Measurements from ENCODE around the gene KRTAP12-4.

KRTAP12-4 gene, protein sequence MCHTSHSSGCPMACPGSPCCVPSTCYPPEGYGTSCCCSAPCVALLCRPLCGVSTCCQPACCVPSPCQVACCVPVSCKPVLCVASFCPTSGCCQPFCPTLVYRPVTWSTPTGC

DNA sequence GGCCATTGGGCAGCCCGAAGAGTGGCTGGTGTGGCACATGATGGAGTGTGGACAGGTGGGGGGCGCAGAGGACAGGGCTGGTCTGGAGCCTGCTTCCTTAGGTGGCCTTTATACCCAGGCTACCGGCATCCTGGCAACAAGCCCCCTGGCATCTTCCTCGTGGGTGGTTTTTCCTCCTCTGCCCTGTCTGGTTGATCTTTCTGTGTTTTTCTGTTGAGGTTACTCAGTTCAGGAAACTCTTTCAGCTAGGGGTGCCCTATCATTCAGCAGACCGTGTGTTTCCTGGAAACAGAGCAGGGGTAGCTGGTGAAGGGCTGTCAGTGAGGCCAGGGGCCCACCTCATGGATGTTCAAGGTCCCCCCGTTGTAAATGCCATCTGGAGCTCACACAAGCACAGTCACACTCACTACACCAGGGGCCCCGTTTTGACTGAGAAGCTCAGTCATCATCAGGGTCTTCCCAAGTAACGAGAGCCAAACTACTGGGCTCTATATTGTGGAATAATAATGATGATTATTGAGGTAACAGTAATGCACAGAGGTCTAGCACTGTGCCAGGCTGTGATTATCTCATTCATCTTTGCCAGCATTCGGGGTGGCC, at the start of gene KRTAP12-4:
Gene KRTAP12-4 (minus strand): TSS at position 84 of the 600 bp plus-strand sequence. CDS start 45 bp downstream, at position 39.
- Histone ChIP-seq H3K27ac (no peak within 1 kb of the TSS), H3K4me3 (no peak within 1 kb of the TSS)
- no peak for DNase-seq (ENCODE audit: low spot score)
- TF ChIP-seq, protein P1, sequence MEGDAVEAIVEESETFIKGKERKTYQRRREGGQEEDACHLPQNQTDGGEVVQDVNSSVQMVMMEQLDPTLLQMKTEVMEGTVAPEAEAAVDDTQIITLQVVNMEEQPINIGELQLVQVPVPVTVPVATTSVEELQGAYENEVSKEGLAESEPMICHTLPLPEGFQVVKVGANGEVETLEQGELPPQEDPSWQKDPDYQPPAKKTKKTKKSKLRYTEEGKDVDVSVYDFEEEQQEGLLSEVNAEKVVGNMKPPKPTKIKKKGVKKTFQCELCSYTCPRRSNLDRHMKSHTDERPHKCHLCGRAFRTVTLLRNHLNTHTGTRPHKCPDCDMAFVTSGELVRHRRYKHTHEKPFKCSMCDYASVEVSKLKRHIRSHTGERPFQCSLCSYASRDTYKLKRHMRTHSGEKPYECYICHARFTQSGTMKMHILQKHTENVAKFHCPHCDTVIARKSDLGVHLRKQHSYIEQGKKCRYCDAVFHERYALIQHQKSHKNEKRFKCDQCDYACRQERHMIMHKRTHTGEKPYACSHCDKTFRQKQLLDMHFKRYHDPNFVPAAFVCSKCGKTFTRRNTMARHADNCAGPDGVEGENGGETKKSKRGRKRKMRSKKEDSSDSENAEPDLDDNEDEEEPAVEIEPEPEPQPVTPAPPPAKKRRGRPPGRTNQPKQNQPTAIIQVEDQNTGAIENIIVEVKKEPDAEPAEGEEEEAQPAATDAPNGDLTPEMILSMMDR (IDR thresholded peaks at IDR 0.05), result no peak

DNA sequence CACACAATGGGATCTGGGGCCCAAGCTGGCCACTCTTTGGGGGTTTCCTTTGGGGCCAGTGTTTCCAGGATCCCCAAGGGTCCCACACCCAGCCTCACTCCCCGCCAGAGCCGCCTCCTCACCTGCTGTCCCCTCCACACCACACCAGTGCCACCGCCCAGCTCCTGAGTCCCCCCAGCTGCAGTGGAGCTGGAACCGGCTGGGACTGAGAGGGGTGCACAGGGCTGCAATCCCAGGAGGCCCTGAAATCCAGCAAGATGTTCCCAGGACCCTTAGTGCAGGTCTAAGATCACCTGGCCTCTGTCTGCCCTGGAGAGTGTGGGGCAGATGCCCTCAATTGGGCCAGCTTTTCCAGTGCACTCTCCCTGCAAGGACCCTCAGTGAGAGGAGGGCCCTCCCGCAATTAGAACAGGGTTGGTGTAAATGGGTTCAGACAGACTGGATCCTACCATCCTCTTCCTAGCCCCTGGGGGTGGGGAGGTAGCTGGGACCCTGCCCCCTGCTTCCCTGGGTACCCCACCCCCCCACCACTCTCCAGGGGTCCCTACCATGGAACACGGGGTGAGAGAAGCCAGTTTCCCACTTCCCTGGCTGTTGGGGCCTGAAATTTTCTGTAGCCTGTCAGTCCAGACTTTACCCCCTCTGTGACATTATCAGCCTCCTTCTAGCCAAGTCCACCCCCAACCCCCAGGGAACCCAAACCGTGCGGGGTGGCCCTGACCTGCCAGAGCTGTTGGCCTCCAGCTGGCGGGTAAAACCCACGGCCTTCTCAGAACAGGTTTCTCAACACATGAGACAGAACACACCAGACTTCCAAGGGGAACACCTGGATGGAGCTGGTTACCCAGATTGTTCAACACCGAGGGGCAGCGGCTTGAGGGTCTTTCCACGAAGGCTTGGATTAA, 49.5 kb upstream of the KRTAP12-4 start:
- TF ChIP-seq, protein P1 (IDR thresholded peaks at IDR 0.05), result no peak
- no peak overlapping the region for H3K27ac ChIP-seq
- peak; percentile 65 for DNase-seq (ENCODE audit: low spot score)
- H3K4me3 ChIP-seq, result no peak overlapping the region

DNA sequence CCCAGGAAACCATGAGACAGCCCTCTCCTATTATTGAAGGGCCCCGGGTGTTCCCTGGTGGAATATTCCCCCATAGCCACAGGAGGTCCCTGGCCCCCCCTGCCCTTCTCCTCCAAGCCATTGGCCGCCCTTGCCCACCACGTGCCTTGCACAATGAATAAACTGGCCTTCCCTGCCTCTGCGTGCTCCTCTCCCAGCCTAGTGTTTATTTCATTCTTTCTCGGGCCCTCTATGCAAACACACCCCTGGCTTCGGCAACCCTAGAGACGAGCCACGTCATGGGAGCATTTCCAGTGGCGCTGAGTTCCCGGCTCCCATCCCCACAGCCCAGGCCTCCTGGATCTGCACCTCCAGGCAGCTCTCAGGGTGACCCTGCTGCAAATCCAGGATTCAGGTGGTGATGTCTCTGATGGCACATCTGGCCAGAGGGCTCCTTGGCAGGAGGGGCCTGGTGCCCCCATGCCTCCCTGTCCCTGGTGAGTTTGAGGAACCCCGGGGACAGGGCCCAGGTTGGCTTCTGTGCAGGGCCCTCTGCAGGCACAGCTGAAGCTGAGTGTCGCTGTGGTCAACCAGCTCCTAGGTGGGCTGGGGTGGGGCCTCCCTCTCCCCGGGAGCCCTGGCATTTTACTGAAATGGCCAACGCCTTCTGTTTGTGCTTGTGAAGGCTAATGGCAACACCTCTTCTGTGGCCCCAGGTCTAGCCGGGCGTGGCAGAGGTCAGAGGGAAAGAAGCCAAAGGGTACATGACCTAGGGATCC, 48.7 kb upstream of the KRTAP12-4 start:
- DNase-seq (ENCODE audit: low spot score), result peak; percentile 55
- TF ChIP-seq, protein P1 (IDR thresholded peaks at IDR 0.05), result no peak
- Histone ChIP-seq H3K27ac (no peak overlapping the region), H3K4me3 (no peak overlapping the region)

DNA sequence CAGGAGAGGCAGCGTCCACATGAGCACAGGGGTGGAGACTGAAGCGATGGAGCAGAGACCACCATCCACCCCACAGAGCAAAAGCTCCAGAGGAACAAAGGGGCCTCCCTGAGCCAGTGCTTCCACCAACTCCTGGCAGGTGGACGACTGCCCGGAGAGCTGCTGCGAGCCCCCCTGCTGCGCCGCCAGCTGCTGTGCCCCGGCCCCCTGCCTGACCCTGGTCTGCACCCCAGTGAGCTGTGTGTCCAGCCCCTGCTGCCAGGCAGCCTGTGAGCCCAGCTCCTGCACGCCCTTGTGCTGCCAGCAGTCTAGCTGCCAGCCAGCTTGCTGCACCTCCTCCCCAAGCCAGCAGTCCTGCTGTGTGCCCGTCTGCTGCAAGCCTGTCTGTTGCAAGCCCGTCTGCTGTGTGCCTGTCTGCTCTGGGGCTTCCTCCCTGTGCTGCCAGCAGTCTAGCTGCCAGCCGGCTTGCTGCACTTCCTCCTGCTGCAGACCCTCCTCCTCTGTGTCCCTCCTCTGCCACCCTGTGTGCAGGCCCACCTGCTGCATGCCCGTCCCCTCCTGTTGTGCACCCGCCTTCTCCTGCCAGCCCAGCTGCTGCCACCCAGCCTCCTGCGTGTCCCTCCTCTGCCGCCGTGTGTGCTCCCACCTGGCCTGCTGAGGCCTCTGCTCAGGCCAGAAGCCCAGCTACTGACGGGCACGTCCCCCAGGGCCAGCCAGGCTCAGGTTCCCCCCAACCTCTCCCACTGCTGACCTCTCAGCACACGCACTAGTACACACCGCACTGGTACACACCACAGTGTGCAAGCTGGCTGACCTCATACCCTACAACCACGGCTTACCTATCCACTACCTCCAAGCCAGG, 47.9 kb upstream of the KRTAP12-4 start:
- DNase-seq (ENCODE audit: low spot score), result peak; percentile 52
- TF ChIP-seq, protein P1 (IDR thresholded peaks at IDR 0.05), result no peak
- Histone ChIP-seq H3K4me3 (no peak overlapping the region), H3K27ac (no peak overlapping the region)

DNA sequence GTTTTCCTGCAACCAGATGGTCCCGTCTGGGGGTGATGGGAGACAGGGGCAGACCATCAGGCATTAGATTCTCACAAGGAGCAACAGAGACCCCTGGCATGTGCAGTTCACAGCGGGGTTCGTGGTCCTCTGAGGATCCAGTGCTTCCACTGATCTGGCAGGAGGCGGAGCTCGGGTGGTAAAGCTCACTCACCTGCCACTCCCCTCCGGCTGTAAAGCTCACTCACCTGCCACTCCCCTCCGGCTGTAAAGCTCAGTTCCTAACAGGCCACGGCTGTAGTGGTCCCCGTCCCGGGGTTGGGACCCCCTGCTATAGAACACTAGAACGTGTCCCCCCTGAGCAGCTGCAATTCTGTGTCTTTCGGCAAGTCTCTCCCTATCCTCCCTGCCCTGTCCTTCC, 47.1 kb upstream of the KRTAP12-4 start:
- peak; percentile 38 for DNase-seq (ENCODE audit: low spot score)
- H3K27ac ChIP-seq, result no peak overlapping the region
- TF ChIP-seq, protein P1 (IDR thresholded peaks at IDR 0.05), result no peak
- no peak overlapping the region for H3K4me3 ChIP-seq

DNA sequence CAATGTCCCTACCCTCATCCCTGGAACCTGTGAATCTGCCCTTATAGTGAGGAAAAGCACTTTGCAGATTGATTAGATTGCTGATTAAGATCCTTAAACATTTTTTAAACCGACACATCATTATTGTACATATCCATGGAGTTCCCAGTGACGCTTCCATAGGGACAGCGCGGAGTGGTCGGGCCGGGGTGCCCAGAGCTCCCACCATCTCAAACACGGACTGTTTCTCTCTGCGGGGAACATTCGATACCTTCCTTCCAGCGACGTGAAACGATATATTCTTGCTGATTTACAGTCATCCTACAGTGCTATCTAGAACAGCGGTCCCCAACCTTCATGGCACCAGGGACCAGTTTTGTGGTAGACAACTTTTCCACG, 46.6 kb upstream of the KRTAP12-4 start:
- DNase-seq (ENCODE audit: low spot score), result peak; percentile 8
- TF ChIP-seq, protein P1 (IDR thresholded peaks at IDR 0.05), result no peak
- no peak overlapping the region for H3K4me3 ChIP-seq
- no peak overlapping the region for H3K27ac ChIP-seq
